ENCODE results near the gene CLEC3A. TPM values are rescaled to one million over a fixed set of nuclear protein-coding genes. Genes with fewer than 3 reads are reported as not detected.

CLEC3A gene
- total and polyA plus RNA-seq, 4 donors: not detected

GRCh38 chr16:78075800-78076199, 53.5 kb downstream of the CLEC3A start:
- H3K9ac ChIP-seq (ENCODE audit: insufficient read depth in 1 of 2, low read length in 2 of 2): no peak overlapping the region
- no peak for ATAC-seq (ENCODE audit: insufficient read depth, low FRiP score)
- H3K4me1 ChIP-seq (ENCODE audit: control insufficient read depth in 5 of 5, insufficient read depth in 5 of 5, low read length in 5 of 5): no peaks in the 10 kb centered on the region
- no peak overlapping the region for H3K4me3 ChIP-seq
- H3K36me3 ChIP-seq (ENCODE audit: control insufficient read depth in 4 of 4, insufficient read depth in 4 of 4, low read length in 4 of 4): no peaks in the 10 kb centered on the region
- no peak for TF ChIP-seq CTCF (IDR thresholded peaks at IDR 0.05; ENCODE audit: control extremely low read depth, extremely low read depth)
- WGBS, 2 donors: 85 to 87% methylated on average over 3 of the region's 3 CpGs
- H3K9me3 ChIP-seq (ENCODE audit: control insufficient read depth in 4 of 4, insufficient read depth in 3 of 4, low read length in 3 of 4): no peaks in the 10 kb centered on the region
- DNase-seq: no peak
- peaks cover 3 to 6% (median 3%) of the 10 kb centered on the region in 3 donors for H3K27me3 ChIP-seq (ENCODE audit: control insufficient read depth in 3 of 3, insufficient read depth in 3 of 3, low read length in 2 of 3)
- no peak overlapping the region for H3K27ac ChIP-seq (ENCODE audit: low read depth in 1 of 2, low read length in 1 of 2)

GRCh38 chr16:78081341-78081740, 59.0 kb downstream of the CLEC3A start:
- no peak overlapping the region for H3K9ac ChIP-seq (ENCODE audit: insufficient read depth in 1 of 2, low read length in 2 of 2)
- WGBS, 2 donors: 83 to 84% methylated on average over 4 of the region's 4 CpGs
- H3K4me3 ChIP-seq: no peak overlapping the region
- DNase-seq (no peak), ATAC-seq (ENCODE audit: insufficient read depth, low FRiP score) (no peak)
- H3K36me3 ChIP-seq (ENCODE audit: control insufficient read depth in 4 of 4, insufficient read depth in 4 of 4, low read length in 4 of 4): no peaks in the 10 kb centered on the region
- H3K27me3 ChIP-seq (ENCODE audit: control insufficient read depth in 3 of 3, insufficient read depth in 3 of 3, low read length in 2 of 3): peaks cover 0 to 3% (median 3%) of the 10 kb centered on the region in 3 donors
- peaks cover 0 to 2% (median 0%) of the 10 kb centered on the region in 4 donors for H3K9me3 ChIP-seq (ENCODE audit: control insufficient read depth in 4 of 4, insufficient read depth in 3 of 4, low read length in 3 of 4)
- TF ChIP-seq CTCF (IDR thresholded peaks at IDR 0.05; ENCODE audit: control extremely low read depth, extremely low read depth): no peak
- H3K27ac ChIP-seq (ENCODE audit: low read depth in 1 of 2, low read length in 1 of 2): no peak overlapping the region
- H3K4me1 ChIP-seq (ENCODE audit: control insufficient read depth in 5 of 5, insufficient read depth in 5 of 5, low read length in 5 of 5): no peaks in the 10 kb centered on the region

Other genes starting within 250 kb of the CLEC3A start
- 1 to 10 TPM in 1 of 2 donors, under 1 TPM in 1; 0.37 to 3.3 TPM for gene VAT1L, start 234.0 kb upstream of the CLEC3A start, total RNA-seq
- gene VAT1L, start 234.0 kb upstream of the CLEC3A start, polyA plus RNA-seq: under 1 TPM; 0.14 to 0.16 TPM
- 10 to 100 TPM; 26.7 to 61.5 TPM for gene WWOX, start 77.1 kb downstream of the CLEC3A start, total RNA-seq
- 1 to 10 TPM; 5.4 to 10.0 TPM for gene WWOX, start 77.1 kb downstream of the CLEC3A start, polyA plus RNA-seq

Data from lung (tissue), 12 donors.